Measurements from ENCODE around the gene CCNY.

CCNY gene

GRCh38 chr10:35486297-35486990 lies 150.1 kb downstream of the CCNY start:
- DNase-seq (ENCODE audit: low spot score): no peak

GRCh38 chr10:35487336-35488034 lies 151.2 kb downstream of the CCNY start:
- no peak for DNase-seq (ENCODE audit: low spot score)

- no peak for DNase-seq (ENCODE audit: low spot score)
Observed at GRCh38 chr10:35488228-35488627, 151.9 kb downstream of the CCNY start.

- DNase-seq (ENCODE audit: low spot score): no peak
Observed at GRCh38 chr10:35492386-35493195, 156.3 kb downstream of the CCNY start.

GRCh38 chr10:35493196-35494118 lies 157.1 kb downstream of the CCNY start:
- no peak for DNase-seq (ENCODE audit: low spot score)

GRCh38 chr10:35495521-35496119 lies 159.3 kb downstream of the CCNY start:
- no peak for DNase-seq (ENCODE audit: low spot score)

GRCh38 chr10:35497909-35498308 lies 161.6 kb downstream of the CCNY start:
- DNase-seq (ENCODE audit: low spot score): no peak

- no peak for DNase-seq (ENCODE audit: low spot score)
Observed at GRCh38 chr10:35498693-35499092, 162.4 kb downstream of the CCNY start.

- DNase-seq (ENCODE audit: low spot score): no peak
Observed at GRCh38 chr10:35501923-35502322, 165.6 kb downstream of the CCNY start.

- DNase-seq (ENCODE audit: low spot score): no peak
Observed at GRCh38 chr10:35502692-35503091, 166.4 kb downstream of the CCNY start.

GRCh38 chr10:35503578-35503977 lies 167.3 kb downstream of the CCNY start:
- no peak for DNase-seq (ENCODE audit: low spot score)

GRCh38 chr10:35504132-35504531 lies 167.8 kb downstream of the CCNY start:
- no peak for DNase-seq (ENCODE audit: low spot score)

GRCh38 chr10:35505241-35505873 lies 169.0 kb downstream of the CCNY start:
- no peak for DNase-seq (ENCODE audit: low spot score)

GRCh38 chr10:35506741-35507140 lies 170.4 kb downstream of the CCNY start:
- no peak for DNase-seq (ENCODE audit: low spot score)

- no peak for DNase-seq (ENCODE audit: low spot score)
Observed at GRCh38 chr10:35507519-35508109, 171.3 kb downstream of the CCNY start.

- DNase-seq (ENCODE audit: low spot score): no peak
Observed at GRCh38 chr10:35508647-35509046, 172.3 kb downstream of the CCNY start.

- DNase-seq (ENCODE audit: low spot score): no peak
Observed at GRCh38 chr10:35510891-35511290, 174.6 kb downstream of the CCNY start.

- no peak for DNase-seq (ENCODE audit: low spot score)
Observed at GRCh38 chr10:35511647-35512046, 175.3 kb downstream of the CCNY start.

- no peak for DNase-seq (ENCODE audit: low spot score)
Observed at GRCh38 chr10:35516102-35516670, 179.9 kb downstream of the CCNY start.
